OCI-LY1 (cell line): Measurements from ENCODE around the gene NUP98.

Experiments used
- H2AFZ ChIP-seq: fragments of 200-600 bp; sonication (generic), shearing (Covaris generic); 2 replicates; pipeline ENCODE4 v1.6.0; 2014; ENCODE audit warnings: antibody characterized with exemption, mild to moderate bottlenecking, low read length
- H3F3A ChIP-seq: fragments of 200-600 bp; sonication (generic), shearing (Covaris generic); 2 replicates; pipeline ENCODE4 v1.6.0; 2014; ENCODE audit warnings: mild to moderate bottlenecking, antibody characterized with exemption, low read length, moderate library complexity; ENCODE audit not compliant: insufficient read depth
- H3K27ac ChIP-seq: fragments of 200-600 bp; sonication (generic); 2 replicates; pipeline ENCODE4 v1.5.1; 2014; ENCODE audit warnings: low read length, mixed run types, mild to moderate bottlenecking, low read depth; ENCODE audit not compliant: poor library complexity, severe bottlenecking
- H3K27me3 ChIP-seq: fragments of 200-600 bp; sonication (generic); 2 replicates; pipeline ENCODE4 v1.6.0; 2014; ENCODE audit warnings: antibody characterized with exemption, mild to moderate bottlenecking, low read length, moderate library complexity; ENCODE audit not compliant: insufficient read depth
- H3K36me3 ChIP-seq: fragments of 200-600 bp; sonication (generic); 2 replicates; pipeline ENCODE4 v1.6.1; 2014; ENCODE audit warnings: mild to moderate bottlenecking, antibody characterized with exemption, low read length, moderate library complexity, mixed read lengths; ENCODE audit not compliant: insufficient read depth
- H3K4me1 ChIP-seq: fragments of 200-600 bp; sonication (generic); 2 replicates; pipeline ENCODE4 v1.5.1; 2014; ENCODE audit warnings: mild to moderate bottlenecking, low read length, moderate library complexity; ENCODE audit not compliant: insufficient read depth, severe bottlenecking
- H3K4me2 ChIP-seq: fragments of 200-600 bp; sonication (generic), shearing (Covaris generic); 2 replicates; pipeline ENCODE4 v1.6.1; 2014; ENCODE audit warnings: low read length
- H3K4me3 ChIP-seq: fragments of 200-600 bp; sonication (generic); 2 replicates; pipeline ENCODE4 v1.5.1; 2014; ENCODE audit warnings: low read length, low read depth, mild to moderate bottlenecking, mixed read lengths; ENCODE audit not compliant: poor library complexity, severe bottlenecking
- H3K79me2 ChIP-seq: fragments of 200-600 bp; shearing (Covaris generic); 2 replicates; pipeline ENCODE4 v1.6.1; 2016; ENCODE audit warnings: mixed run types, low read length, mixed read lengths; ENCODE audit not compliant: insufficient read depth
- H3K9ac ChIP-seq: fragments of 200-600 bp; sonication (generic), shearing (Covaris generic); 2 replicates; pipeline ENCODE4 v1.6.1; 2014; ENCODE audit warnings: mild to moderate bottlenecking, low read length, mixed read lengths
- H3K9me2 ChIP-seq: fragments of 200-600 bp; sonication (generic), shearing (Covaris generic); 2 replicates; pipeline ENCODE4 v1.6.1; 2014; ENCODE audit warnings: low read depth, mild to moderate bottlenecking, low read length, mixed read lengths
- H3K9me3 ChIP-seq: fragments of 200-600 bp; shearing (Covaris generic); 2 replicates; pipeline ENCODE4 v1.6.1; 2014; ENCODE audit warnings: low read length, mixed read lengths
- H4K20me1 ChIP-seq: fragments of 200-600 bp; sonication (generic), shearing (Covaris generic); 2 replicates; pipeline ENCODE4 v1.6.0; 2016; ENCODE audit warnings: mild to moderate bottlenecking, low read length; ENCODE audit not compliant: insufficient read depth
- CTCF ChIP-seq: fragments of 200-600 bp; sonication (generic), shearing (Covaris generic); IDR thresholded peaks from 2 replicates; pipeline ENCODE4 v1.5.1; 2017; ENCODE audit warnings: mild to moderate bottlenecking, antibody characterized with exemption, low read length, moderate library complexity, mixed read lengths
- EZH2 ChIP-seq: fragments of 200-600 bp; sonication (generic), shearing (Covaris generic); IDR thresholded peaks from 2 replicates; pipeline ENCODE4 v1.8.0; 2017; ENCODE audit warnings: borderline replicate concordance, mixed run types, mild to moderate bottlenecking, antibody characterized with exemption, low read length, moderate library complexity, mixed read lengths

NUP98 gene

GRCh38 chr11:3684819-3685172, 112.6 kb downstream of the NUP98 start:
- Histone ChIP-seq H3K4me1 (no peaks in the 10 kb centered on the region), H3K36me3 (peaks cover 85% of the 10 kb centered on the region), H3K4me3 (no peak overlapping the region), H3K79me2 (no peaks in the 10 kb centered on the region), H3K9me2 (no peaks in the 10 kb centered on the region), H4K20me1 (no peaks in the 10 kb centered on the region), H3K9me3 (no peaks in the 10 kb centered on the region), H2AFZ (no peak overlapping the region), H3K27me3 (no peaks in the 10 kb centered on the region), H3K27ac (no peak overlapping the region), H3K4me2 (no peak overlapping the region), H3K9ac (no peak overlapping the region), H3F3A (no peaks in the 10 kb centered on the region)
- TF ChIP-seq CTCF: no peak
- TF ChIP-seq EZH2: no peak

- no peaks in the 10 kb centered on the region for H3K9me2 ChIP-seq
- no peaks in the 10 kb centered on the region for H3F3A ChIP-seq
- H3K4me1 ChIP-seq: no peaks in the 10 kb centered on the region
- H4K20me1 ChIP-seq: no peaks in the 10 kb centered on the region
- no peaks in the 10 kb centered on the region for H3K27me3 ChIP-seq
- no peaks in the 10 kb centered on the region for H3K79me2 ChIP-seq
- peaks cover 91% of the 10 kb centered on the region for H3K36me3 ChIP-seq
- no peak overlapping the region for H3K4me3 ChIP-seq
- TF ChIP-seq CTCF (no peak), EZH2 (no peak)
- H3K9me3 ChIP-seq: no peaks in the 10 kb centered on the region
- no peak overlapping the region for H2AFZ ChIP-seq
- H3K9ac ChIP-seq: no peak overlapping the region
- H3K4me2 ChIP-seq: no peak overlapping the region
- H3K27ac ChIP-seq: no peak overlapping the region
Measured at GRCh38 chr11:3684129-3684818, 113.1 kb downstream of the NUP98 start.

- Histone ChIP-seq H3K4me1 (no peaks in the 10 kb centered on the region), H3K36me3 (peaks cover 99% of the 10 kb centered on the region), H3K9me3 (no peaks in the 10 kb centered on the region)
Measured at GRCh38 chr11:3683039-3683438, 114.3 kb downstream of the NUP98 start.

More at GRCh38 chr11:3683039-3683438, 114.3 kb downstream of the NUP98 start:
- Histone ChIP-seq H3K27ac (no peak overlapping the region), H3K9ac (no peak overlapping the region), H3K27me3 (no peaks in the 10 kb centered on the region), H3K9me2 (no peaks in the 10 kb centered on the region), H3K4me3 (no peak overlapping the region), H3K79me2 (no peaks in the 10 kb centered on the region), H4K20me1 (no peaks in the 10 kb centered on the region), H3K4me2 (no peak overlapping the region), H3F3A (no peaks in the 10 kb centered on the region), H2AFZ (no peak overlapping the region)
- no peak for TF ChIP-seq EZH2
- no peak for TF ChIP-seq CTCF
